Activated T-cell treated with anti-CD3 and anti-CD28 coated beads, Interleukin-2, amount 50 U/mL, for 4 hours (primary cell): ENCODE measurements around the gene TGM4. TPM values are rescaled to one million over a fixed set of nuclear protein-coding genes. Genes with fewer than 3 reads are reported as not detected.

Source experiments
- ATAC-seq, 2 donors: fragments of 200-7000 bp; cut with Tn5 transposase; one replicate each; pipeline ENCODE4 v1.10.0; 2021
- DNase-seq: peaks from one replicate; pipeline ENCODE4 v3.0.0-alpha.2; 2020
- H3K27me3 Mint-ChIP-seq: one replicate; pipeline ENCODE4 v1.8.0; 2021; ENCODE audit warnings: low read depth, mixed read lengths
- H3K36me3 Mint-ChIP-seq: one replicate; pipeline ENCODE4 v1.8.0; 2022; ENCODE audit warnings: mixed read lengths; ENCODE audit not compliant: insufficient read depth
- H3K4me1 Mint-ChIP-seq: one replicate; pipeline ENCODE4 v1.8.0; 2021; ENCODE audit warnings: low read depth, mixed read lengths
- H3K4me3 Mint-ChIP-seq: one replicate; pipeline ENCODE4 v1.8.0; 2021; ENCODE audit warnings: mild to moderate bottlenecking, moderate library complexity, mixed read lengths
- H3K9me3 Mint-ChIP-seq: one replicate; pipeline ENCODE4 v1.8.0; 2021; ENCODE audit warnings: mixed read lengths
- total RNA-seq, 3 donors: library from RNA; stranded (reverse); gene quantifications; one replicate each; pipeline ENCODE4 v1.2.1, GENCODE V29; 2021

The TGM4 gene
- total RNA-seq, 3 donors from 2014 or later, result not detected

DNA sequence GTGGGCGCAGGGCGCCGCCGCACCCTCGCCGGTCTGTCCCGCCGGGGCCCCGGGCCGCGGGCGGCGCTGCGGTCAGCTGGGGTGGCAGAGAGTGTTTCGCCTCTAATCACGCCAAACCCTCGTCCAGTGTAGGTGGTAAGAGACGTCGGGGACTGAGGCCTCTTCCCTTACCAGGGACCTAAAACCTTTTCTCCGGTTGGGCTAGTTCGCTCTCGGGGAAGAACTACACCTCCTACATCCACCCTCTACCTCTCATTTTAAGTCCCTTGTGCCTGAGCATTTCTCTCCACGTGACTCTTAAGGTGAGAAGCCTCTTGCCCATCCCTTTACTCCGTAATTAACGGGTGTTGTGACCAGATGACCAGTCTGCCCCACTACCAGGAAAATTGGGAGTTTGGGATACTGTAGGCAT is 12.2 kb upstream of the TGM4 start:
- DNase-seq, result no peak
- Mint-ChIP-seq H3K27me3 (no peaks in the 10 kb centered on the region), H3K9me3 (no peaks in the 10 kb centered on the region), H3K4me1 (peaks cover 49% of the 10 kb centered on the region), H3K36me3 (peaks cover 5% of the 10 kb centered on the region), H3K4me3 (peak overlapping the region; percentile 83)
- peak in 1 of 2 donors; percentile 29 for ATAC-seq

DNA sequence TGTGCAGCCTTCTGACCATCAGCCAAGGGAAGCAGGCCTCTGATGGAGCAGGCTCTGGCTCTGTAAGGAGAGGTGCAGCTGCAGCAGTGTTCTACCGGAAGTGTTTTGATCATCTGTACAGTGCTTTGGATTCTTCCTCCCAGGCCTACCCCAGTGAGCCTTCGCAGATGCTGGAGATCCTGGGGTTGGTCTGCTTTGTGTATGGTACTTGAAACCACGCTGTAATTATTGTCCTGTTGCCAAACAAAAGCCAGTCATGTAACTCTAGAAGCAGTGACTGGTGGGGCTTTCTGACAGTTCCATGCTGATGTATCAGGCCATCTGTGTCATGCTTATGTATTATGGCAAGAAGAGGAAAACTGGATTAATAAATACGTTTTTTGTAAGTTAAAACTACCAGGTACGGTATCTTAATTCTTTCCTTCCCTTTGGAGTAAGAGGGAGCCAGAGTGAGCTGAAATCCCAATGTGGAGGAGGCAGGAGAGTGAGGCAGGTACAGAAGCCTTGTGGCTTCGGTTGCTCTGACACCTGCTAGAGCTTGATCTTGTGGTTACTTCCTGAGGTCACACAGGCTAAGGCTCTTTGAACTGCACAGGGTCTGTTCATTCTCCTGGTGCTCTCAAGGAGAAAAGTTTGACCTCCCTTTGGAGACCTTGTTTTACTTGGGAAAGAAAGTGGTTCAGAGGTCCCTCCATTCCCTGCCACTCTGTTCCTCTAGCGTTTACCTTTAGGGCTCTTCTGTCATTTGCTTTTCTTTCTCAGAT is 9.0 kb upstream of the TGM4 start:
- peaks cover 50% of the 10 kb centered on the region for H3K4me1 Mint-ChIP-seq
- H3K36me3 Mint-ChIP-seq, result peaks cover 10% of the 10 kb centered on the region
- H3K27me3 Mint-ChIP-seq, result no peaks in the 10 kb centered on the region
- peaks cover 9% of the 10 kb centered on the region for H3K9me3 Mint-ChIP-seq
- H3K4me3 Mint-ChIP-seq, result no peak overlapping the region
- ATAC-seq (no peak), DNase-seq (no peak)

- H3K4me3 Mint-ChIP-seq, result no peak overlapping the region
- H3K9me3 Mint-ChIP-seq, result peaks cover 9% of the 10 kb centered on the region
- H3K36me3 Mint-ChIP-seq, result peaks cover 10% of the 10 kb centered on the region
- no peaks in the 10 kb centered on the region for H3K27me3 Mint-ChIP-seq
- ATAC-seq (no peak), DNase-seq (no peak)
- H3K4me1 Mint-ChIP-seq, result peaks cover 42% of the 10 kb centered on the region
Measured at GRCh38 chr3:44867421-44868111, 6.8 kb upstream of the TGM4 start.

DNA sequence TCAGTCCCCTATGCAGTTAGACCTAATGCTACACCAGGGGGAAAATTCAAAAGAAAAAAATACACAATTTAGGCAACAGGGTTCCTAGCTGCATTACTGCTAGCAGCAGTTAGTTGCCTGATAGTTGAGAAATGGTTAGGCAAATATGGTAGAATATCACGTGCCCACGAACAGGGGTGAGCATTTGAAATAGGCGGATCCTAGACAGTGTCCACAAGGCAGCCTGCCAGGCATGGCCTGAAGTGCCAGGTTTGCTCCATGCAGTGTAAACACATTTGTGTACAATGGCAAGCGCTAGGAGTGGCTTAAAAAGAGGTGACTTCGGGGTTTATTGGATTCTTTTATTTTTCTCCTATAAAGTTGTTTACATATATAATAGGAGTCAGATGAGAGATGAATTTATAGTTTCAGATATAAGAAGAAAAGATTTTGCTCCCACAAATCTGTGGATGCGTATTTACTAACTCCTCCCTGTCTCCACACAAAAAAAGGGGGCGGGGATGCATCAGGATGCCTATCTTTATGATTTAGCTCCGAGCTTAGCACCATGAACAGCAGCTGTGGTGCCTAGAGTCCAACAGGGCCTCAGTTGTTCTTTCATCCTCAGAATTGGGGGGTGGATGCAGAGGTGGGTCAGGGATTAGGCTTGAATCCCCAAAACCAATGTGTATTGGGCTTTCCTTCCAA is 3.9 kb upstream of the TGM4 start:
- Mint-ChIP-seq H3K4me1 (peaks cover 16% of the 10 kb centered on the region), H3K4me3 (no peak overlapping the region), H3K9me3 (peaks cover 9% of the 10 kb centered on the region), H3K36me3 (peaks cover 10% of the 10 kb centered on the region), H3K27me3 (no peaks in the 10 kb centered on the region)
- DNase-seq (no peak), ATAC-seq (no peak)

GRCh38 chr3:44875596-44875995 is 1.2 kb downstream of the TGM4 start:
- Mint-ChIP-seq H3K9me3 (no peaks in the 10 kb centered on the region), H3K4me3 (no peak overlapping the region), H3K4me1 (no peaks in the 10 kb centered on the region), H3K36me3 (no peaks in the 10 kb centered on the region), H3K27me3 (no peaks in the 10 kb centered on the region)
- DNase-seq (no peak), ATAC-seq (no peak)

GRCh38 chr3:44877333-44877732 is 2.9 kb downstream of the TGM4 start:
- ATAC-seq, result no peak
- no peak overlapping the region for H3K4me3 Mint-ChIP-seq
- H3K4me1 Mint-ChIP-seq, result no peaks in the 10 kb centered on the region
- DNase-seq, result no peak
- no peaks in the 10 kb centered on the region for H3K36me3 Mint-ChIP-seq
- H3K9me3 Mint-ChIP-seq, result no peaks in the 10 kb centered on the region
- no peaks in the 10 kb centered on the region for H3K27me3 Mint-ChIP-seq

GRCh38 chr3:44880284-44880683 is 5.9 kb downstream of the TGM4 start:
- ATAC-seq (no peak), DNase-seq (no peak)
- H3K27me3 Mint-ChIP-seq, result peaks cover 7% of the 10 kb centered on the region

GRCh38 chr3:44883213-44883955 is 9.0 kb downstream of the TGM4 start:
- DNase-seq, result no peak
- no peak for ATAC-seq
- H3K27me3 Mint-ChIP-seq, result peaks cover 10% of the 10 kb centered on the region
- H3K4me3 Mint-ChIP-seq, result no peak overlapping the region
- no peaks in the 10 kb centered on the region for H3K9me3 Mint-ChIP-seq
- no peaks in the 10 kb centered on the region for H3K4me1 Mint-ChIP-seq
- no peaks in the 10 kb centered on the region for H3K36me3 Mint-ChIP-seq

More at GRCh38 chr3:44880284-44880683, 5.9 kb downstream of the TGM4 start:
- Mint-ChIP-seq H3K9me3 (no peaks in the 10 kb centered on the region), H3K4me1 (no peaks in the 10 kb centered on the region), H3K4me3 (no peak overlapping the region), H3K36me3 (no peaks in the 10 kb centered on the region)

GRCh38 chr3:44883999-44884431 is 9.6 kb downstream of the TGM4 start:
- no peaks in the 10 kb centered on the region for H3K9me3 Mint-ChIP-seq

DNA sequence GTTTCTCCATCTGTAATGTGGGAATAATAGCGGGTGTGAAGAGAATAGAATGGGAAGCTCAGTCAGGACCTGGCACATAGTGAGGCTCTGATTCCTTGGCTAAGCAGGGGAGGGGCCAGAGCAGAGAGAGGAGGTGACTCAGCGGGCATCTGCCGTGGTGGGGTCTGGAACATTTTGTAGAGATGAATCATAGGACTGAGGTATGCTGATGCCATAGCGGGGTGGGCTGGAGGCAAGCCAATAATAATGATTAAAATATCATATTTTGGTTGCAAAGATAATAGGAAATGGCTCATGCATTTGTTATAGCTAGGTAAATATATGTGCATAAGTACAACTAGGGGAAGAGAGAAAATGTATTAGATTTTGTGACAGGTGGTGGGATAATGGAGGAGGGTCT is 11.2 kb downstream of the TGM4 start:
- DNase-seq (no peak), ATAC-seq (no peak)
- H3K27me3 Mint-ChIP-seq, result peaks cover 12% of the 10 kb centered on the region
- no peaks in the 10 kb centered on the region for H3K36me3 Mint-ChIP-seq
- H3K4me1 Mint-ChIP-seq, result no peaks in the 10 kb centered on the region
- no peak overlapping the region for H3K4me3 Mint-ChIP-seq
- H3K9me3 Mint-ChIP-seq, result no peaks in the 10 kb centered on the region

More at GRCh38 chr3:44883999-44884431, 9.6 kb downstream of the TGM4 start:
- Mint-ChIP-seq H3K4me1 (no peaks in the 10 kb centered on the region), H3K36me3 (no peaks in the 10 kb centered on the region), H3K27me3 (peaks cover 10% of the 10 kb centered on the region), H3K4me3 (no peak overlapping the region)
- ATAC-seq (no peak), DNase-seq (no peak)

- ATAC-seq, result no peak
- no peaks in the 10 kb centered on the region for H3K36me3 Mint-ChIP-seq
Measured at GRCh38 chr3:44886561-44886960, 12.2 kb downstream of the TGM4 start.

DNA sequence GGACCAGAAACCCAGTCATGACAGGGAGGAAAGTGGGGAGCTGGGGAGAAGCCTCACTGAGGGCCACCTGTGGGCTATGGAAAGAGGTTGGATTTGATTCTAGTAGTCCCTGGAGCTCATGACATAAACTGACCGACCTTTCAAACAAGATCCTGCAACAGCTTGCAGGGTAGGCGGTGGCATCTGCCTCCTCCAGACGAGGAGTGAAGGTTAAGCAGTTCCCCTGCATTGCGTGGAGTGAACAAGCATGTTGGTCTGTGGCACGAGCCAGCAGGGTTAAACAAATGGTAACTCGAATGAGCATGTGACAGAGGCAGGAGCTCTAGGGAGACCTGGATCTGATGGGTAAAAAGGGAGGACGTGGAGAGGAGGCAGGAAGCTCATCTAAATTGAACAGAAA is 12.7 kb downstream of the TGM4 start:
- Mint-ChIP-seq H3K4me3 (no peak overlapping the region), H3K27me3 (peaks cover 12% of the 10 kb centered on the region), H3K36me3 (no peaks in the 10 kb centered on the region), H3K4me1 (no peaks in the 10 kb centered on the region), H3K9me3 (no peaks in the 10 kb centered on the region)
- ATAC-seq (no peak), DNase-seq (no peak)

More at GRCh38 chr3:44886561-44886960, 12.2 kb downstream of the TGM4 start:
- H3K9me3 Mint-ChIP-seq, result no peaks in the 10 kb centered on the region
- no peak for DNase-seq
- H3K4me3 Mint-ChIP-seq, result no peak overlapping the region
- H3K27me3 Mint-ChIP-seq, result peaks cover 12% of the 10 kb centered on the region
- H3K4me1 Mint-ChIP-seq, result no peaks in the 10 kb centered on the region

DNA sequence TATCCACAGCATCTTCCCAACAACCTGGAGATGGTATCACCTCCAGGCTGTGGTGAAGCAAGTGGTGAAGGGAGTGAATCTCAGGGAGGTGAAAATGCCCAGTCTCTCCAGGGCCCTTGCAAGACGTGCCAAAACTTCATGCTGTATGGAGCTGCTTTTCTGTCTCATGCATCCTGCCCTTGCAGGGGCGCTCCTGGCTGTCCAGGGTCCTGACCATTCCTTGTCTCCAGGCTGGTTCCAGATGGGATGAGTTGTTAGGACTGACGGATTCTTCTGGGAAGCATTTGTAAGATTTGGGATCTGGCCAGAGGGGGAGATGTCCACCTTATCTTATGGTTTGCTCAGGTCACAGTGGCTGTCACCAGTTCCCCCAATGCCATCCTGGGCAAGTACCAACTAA is 15.8 kb downstream of the TGM4 start:
- Mint-ChIP-seq H3K9me3 (no peaks in the 10 kb centered on the region), H3K4me3 (no peak overlapping the region), H3K36me3 (no peaks in the 10 kb centered on the region), H3K27me3 (peaks cover 5% of the 10 kb centered on the region), H3K4me1 (no peaks in the 10 kb centered on the region)
- DNase-seq (no peak), ATAC-seq (no peak)

DNA sequence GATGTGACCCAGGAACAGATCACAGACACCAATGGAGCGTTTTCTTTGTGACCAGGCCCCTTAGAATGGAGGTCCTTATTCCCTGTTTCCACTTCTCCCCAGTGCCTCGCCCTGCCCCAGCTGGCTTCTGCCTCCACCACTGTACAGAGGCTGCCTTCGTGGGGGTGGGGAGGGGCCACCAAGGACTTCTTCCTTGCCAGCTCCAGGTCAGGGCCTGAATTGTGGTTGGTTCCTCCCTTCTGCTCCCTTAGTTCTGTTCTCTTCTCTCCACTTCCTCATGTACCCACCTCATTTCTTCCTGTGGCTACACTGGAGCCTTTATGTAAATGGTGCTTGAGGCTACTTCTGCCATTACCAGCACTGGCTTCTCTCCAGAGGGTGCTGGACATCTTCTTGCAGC is 16.4 kb downstream of the TGM4 start:
- H3K4me3 Mint-ChIP-seq, result no peak overlapping the region
- H3K9me3 Mint-ChIP-seq, result no peaks in the 10 kb centered on the region
- H3K36me3 Mint-ChIP-seq, result no peaks in the 10 kb centered on the region
- H3K27me3 Mint-ChIP-seq, result peaks cover 5% of the 10 kb centered on the region
- H3K4me1 Mint-ChIP-seq, result no peaks in the 10 kb centered on the region
- ATAC-seq (no peak), DNase-seq (no peak)
